GM21515 (cell line): Measurements from ENCODE around the gene RAMP3.
"Not testable (repeated sequence)": the region's sequence is repeated elsewhere in the genome, so short reads cannot be mapped to it uniquely, and the experiment has no call there.

Source experiments
- ATAC-seq: cut with Tn5 transposase; IDR thresholded peaks from one replicate; pipeline ENCODE4 v1.9.1; 2021; ENCODE audit not compliant: unreplicated experiment

Gene RAMP3

GRCh38 chr7:45190406-45191165 lies 33.0 kb downstream of the RAMP3 start:
- ATAC-seq = no peak

DNA sequence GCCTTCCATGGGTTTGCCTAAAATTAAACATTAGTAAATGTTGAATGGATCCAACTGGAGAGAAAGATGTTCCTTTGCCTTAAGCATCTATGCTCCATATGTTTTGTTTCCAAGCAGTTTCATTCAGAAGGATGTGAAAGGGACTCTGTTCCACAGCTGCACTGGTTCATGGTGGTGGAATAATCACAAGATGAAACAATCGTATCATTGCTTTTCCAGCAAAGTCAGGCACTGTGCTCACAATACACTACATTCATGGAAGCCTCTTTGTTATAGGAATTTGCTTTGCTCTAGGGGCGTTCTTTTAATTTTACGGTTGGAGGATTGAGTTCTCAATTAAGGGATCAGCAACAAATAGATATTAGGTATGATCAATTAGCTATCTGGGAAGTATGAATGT lies 33.8 kb downstream of the RAMP3 start:
- ATAC-seq = no peak

DNA sequence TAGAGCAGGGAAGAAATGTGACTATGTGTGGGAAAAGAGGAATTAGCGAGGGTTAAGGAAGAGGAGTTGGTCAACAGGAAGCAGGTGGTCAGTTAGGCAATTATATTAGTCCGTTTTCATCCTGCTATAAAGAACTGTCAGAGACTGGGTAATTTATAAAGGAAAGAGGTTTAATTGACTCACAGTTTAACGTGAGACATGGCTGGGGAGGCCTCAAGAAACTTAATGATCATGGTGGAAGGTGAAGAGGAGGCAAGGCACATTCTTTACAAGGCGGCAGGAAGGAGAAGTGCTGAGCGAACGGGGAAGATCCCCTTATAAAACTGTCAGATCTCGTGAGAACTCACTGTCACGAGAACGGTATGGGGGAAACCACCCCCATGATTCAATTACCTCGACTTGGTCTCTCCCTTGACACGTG lies 35.0 kb downstream of the RAMP3 start:
- no peak for ATAC-seq

- no peak for ATAC-seq
These were observed 36.2 kb downstream of the RAMP3 start for GRCh38 chr7:45193828-45194227.

DNA sequence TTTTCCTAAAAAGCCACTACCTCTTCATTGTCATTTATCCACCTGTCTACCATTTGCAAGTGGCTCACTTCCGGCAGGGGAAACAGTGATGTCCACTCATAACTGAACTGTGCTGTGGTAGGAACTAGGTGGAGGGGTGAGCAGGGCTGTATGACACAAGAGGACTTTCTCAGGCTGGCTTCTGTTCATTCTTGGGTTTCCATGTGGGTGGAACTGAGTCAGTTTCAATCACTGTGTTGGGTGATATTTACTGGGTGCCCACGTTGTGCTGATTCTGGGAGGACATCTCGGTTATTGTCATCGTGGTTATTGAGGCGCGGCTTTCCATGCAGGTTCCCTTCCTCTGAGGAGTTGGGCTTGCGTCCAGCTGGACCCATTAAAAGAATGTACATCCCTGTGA lies 38.8 kb downstream of the RAMP3 start:
- ATAC-seq = peak; percentile 64

- ATAC-seq = no peak
These were observed 39.9 kb downstream of the RAMP3 start for GRCh38 chr7:45197461-45197860.

- no peak for ATAC-seq
These were observed 41.4 kb downstream of the RAMP3 start for GRCh38 chr7:45198986-45199385.

DNA sequence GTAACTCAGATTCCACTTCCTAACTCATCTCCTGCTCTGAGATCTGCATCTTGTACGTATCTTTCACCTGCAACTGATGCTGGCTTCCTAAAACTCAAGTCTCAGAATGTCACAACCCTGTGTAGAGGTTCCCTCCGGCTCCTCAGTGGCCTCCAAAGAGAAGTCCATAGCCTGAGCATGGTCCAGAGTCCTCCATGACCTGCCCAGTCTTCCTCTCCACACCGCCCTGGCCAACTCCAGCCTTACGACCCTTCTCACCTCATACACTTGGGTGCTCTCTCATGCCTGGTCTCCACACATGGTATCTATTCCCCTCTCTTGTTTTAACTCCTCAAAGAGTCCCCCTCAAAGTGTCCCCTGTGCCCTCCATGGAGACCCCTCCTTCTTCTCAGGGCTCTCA lies 41.9 kb downstream of the RAMP3 start:
- no peak for ATAC-seq

DNA sequence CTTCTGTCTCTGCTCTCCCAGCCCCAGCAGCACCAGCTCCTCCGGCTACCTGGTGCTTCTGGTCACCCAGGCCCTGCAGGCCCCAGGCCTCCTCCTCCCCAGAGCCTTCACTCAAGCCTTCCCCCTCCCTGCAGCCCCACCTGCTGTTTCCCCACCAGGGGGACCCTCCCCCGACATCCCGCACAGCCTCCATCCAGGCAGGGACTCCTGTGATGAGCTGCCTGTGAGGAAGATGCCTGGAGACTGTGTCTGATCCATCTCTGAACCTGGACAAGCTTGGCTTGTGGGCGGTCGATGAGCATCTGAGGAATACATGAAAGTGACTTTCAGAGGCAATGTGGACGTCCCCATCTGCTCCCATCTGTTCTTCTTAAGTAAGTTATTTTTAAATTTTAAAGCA lies 45.0 kb downstream of the RAMP3 start:
- ATAC-seq = no peak

DNA sequence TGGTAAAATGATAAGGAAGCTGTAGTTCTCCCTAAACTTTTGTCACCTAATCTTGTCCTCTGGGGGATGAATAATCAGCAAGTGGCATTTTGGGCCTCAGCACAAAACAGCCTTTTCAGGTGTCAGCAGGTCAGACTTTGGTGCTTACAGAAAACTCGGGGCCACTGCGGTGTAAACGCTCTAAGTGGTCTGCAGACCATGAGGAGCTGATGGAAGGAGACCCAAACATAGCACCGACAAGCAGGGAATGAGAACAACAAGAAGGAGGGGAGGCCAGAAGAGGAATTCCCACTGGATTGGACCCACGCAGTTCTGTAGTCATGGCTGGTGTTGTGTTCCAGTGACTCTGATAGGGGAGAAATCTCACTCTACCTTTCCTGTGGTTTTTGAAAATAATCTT lies 45.4 kb downstream of the RAMP3 start:
- ATAC-seq = no peak

DNA sequence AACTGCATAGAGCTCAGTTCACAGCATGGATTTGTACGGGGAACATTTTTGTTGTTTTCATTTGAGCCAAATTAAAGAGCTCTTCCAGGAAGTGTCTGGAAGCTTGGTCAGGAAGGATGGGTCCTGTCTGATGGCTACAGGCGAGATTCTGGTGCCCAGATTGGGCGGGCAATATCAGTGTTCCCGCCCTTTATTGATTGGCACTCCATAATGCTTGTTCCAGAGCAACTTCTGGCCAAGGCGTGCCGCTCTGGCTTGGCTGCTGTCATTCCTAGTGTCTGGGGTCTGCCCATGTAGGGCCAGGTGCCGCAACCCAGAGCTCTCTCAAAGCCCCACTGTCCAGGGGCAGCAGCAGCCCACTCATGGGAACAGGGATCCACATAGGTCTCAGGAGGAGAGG lies 45.9 kb downstream of the RAMP3 start:
- no peak for ATAC-seq

DNA sequence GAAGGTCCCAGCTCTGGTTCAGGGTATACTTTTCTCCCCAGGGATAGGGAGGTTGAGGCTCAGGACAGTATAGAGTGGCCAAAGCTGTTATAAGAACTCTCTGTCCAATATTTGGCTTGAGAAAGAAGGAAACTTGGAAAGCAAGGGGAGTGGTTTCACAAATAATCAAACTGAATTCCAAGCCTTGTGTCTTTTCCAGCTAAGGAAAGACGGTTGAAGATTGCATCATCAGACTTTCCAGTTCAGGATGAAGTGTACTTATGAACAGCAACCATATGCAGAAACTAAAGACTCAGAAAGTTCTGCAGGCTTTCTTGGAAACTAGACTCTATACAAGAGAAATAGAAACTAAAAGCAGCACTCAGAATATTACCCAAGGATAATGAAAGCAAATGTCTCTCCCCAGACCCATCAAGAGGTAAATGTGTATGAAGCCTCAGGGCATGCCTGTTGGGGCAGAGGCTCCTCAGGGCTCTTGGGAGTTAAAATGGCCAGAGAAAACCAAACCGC lies 46.4 kb downstream of the RAMP3 start:
- peak; percentile 93 for ATAC-seq

- not testable (repeated sequence) for ATAC-seq
These were observed 48.7 kb downstream of the RAMP3 start for GRCh38 chr7:45206266-45206665.

DNA sequence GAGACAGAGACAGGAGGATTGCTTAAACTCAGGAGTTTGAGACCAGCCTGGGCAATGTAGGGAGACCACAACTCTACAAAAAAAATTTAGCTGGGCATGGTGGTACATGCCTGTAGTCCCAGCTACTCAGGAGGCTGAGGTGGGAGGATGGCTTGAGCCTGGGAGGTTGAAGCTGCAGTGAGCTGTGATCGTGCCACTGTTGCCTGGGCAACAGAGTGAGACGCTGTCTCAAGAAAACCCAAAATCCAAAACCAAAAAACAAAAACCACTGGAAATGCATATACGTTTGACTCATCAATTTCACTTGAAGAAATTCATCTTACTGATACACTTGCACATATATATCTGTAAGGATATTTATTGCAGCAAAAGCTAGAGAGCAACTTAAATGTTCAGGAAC lies 52.3 kb downstream of the RAMP3 start:
- ATAC-seq = not testable (repeated sequence)

DNA sequence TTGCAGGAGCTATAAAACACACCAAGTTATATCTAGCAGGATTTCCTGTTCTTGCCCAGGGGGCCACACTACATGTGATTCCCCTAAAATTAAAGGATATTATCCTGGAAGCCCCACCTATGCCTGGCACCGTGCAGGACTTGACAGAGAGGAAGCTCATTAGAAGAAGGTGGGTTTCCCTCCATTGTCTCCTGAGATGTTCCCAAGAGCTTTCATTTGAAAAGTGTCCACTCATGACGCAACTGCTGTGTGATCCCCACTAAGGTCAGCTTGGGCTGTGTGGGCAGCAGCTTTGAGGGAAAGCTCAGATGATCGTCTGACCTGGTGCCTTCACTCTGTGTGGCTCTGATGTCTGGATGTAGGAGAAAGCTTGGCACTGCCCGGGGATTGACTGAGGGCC lies 53.5 kb downstream of the RAMP3 start:
- ATAC-seq = no peak

DNA sequence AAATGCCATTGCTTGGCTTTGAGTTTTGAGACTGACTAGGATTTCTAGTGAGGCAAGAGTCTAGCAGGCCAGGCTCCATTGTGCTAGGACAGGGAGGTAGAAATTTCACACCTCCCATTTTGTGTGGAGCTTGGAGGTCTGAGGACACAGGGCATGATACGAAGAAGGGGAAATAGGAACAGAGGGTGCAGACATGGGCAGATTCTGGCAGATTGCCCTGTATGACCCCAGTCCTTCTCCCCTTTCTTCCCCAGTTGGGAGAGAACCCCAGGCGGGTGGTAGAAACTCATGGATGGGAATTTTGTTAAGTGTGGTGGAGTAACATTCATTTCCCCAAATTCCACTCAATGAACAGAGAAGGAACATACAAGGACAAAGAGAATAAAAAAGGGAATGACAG lies 54.4 kb downstream of the RAMP3 start:
- no peak for ATAC-seq

DNA sequence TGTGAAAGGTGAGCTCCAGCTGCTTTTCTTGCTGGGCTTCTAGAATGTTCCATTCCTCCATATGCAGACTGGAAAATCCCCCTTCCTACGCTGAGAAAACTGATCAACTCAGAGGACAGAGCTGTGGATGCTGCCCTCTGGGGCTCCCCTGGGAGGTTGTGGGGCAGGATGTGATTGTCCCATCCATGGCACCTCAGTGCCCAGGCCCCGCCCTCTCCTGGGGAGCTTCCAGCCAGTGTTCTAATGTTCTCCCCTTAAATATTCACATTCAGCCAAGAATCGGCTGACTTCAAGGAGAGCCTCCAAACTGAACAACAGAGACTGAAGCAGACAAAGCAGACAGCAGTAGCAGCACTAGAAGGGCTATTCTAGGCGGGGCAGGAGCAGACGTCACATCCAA lies 55.0 kb downstream of the RAMP3 start:
- no peak for ATAC-seq

GRCh38 chr7:45215601-45216062 lies 58.0 kb downstream of the RAMP3 start:
- ATAC-seq = no peak

DNA sequence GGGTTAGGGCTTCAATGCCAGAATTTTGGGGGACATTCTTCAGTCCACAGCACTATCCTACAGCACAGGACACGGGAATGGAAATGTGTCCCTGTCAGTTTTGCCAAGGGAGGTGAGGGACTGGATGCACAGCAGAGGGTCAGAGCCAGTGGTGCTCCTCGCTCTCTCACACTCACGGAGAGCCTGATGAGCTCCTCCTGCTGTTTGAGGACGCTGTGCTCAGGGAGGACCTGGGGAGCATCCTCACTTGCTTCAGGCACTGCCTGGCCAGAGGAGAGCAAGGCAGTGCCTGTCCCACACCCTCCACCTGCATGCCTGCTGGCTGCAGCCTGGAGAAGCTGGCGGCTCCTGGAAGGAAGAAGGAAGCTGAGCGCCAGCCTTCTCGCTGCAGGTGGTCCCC lies 58.6 kb downstream of the RAMP3 start:
- ATAC-seq = no peak

DNA sequence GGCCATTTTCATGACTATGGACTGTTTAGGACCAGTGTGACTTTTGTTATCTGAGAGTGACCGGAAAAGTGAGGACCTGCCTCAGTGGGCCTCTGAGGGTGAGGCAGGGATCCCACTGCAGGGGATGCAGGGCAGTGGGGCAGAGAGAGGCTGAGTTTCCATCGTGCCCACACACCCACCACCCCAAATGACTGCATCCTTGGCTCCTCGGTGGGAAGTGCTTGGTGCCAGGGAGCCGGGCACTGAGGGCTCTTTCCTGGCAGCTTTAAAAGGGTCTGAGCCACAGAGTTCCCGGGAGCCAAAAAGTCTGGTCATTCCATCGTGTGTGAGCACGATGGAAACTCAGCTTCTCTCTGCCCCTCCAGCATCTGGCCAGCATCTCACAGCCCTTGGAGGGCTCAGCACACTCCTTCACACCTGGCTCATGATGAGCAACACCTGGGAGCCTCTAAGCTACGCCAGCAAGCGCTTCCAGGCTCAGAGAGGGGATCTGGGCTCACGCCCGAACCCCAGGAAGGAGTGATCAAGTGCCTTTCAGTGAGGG lies 59.1 kb downstream of the RAMP3 start:
- ATAC-seq = no peak

GRCh38 chr7:45217358-45217757 lies 59.8 kb downstream of the RAMP3 start:
- ATAC-seq = no peak

GRCh38 chr7:45219130-45219529 lies 61.5 kb downstream of the RAMP3 start:
- no peak for ATAC-seq
